Measurements from ENCODE around the gene EOLA2.

GRCh38 chrX:149987613-149988012 is 49.3 kb upstream of the EOLA2 start:
- TF ChIP-seq BRCA1 (IDR thresholded peaks at IDR 0.05), result no peak
- no peak for TF ChIP-seq BRCA1 (CRISPR knock-in tag; IDR thresholded peaks at IDR 0.05)
- no peak for TF ChIP-seq ZNF146 (CRISPR knock-in tag; IDR thresholded peaks at IDR 0.05; ENCODE audit: unreplicated experiment)
- no peak for TF ChIP-seq ETV5 (CRISPR knock-in tag; IDR thresholded peaks at IDR 0.05; ENCODE audit: low read depth)
- no peak for TF ChIP-seq SNAPC5 (CRISPR knock-in tag; IDR thresholded peaks at IDR 0.05)
- TF ChIP-seq JUNB (CRISPR knock-in tag; conservative IDR thresholded peaks at IDR 0.05), result no peak
- TF ChIP-seq SMAD2 (IDR thresholded peaks at IDR 0.05; ENCODE audit: low read depth, low read length), result no peak
- TF ChIP-seq SETDB1 (IDR thresholded peaks at IDR 0.05; ENCODE audit: low read length), result no peak
- no peak for TF ChIP-seq ZNF239 (CRISPR knock-in tag; IDR thresholded peaks at IDR 0.05)

All from K562 (cell line).